Calu3 (cell line): Measurements from ENCODE around the gene SLC17A3. TPM values are rescaled to one million over a fixed set of nuclear protein-coding genes. Genes with fewer than 3 reads are reported as not detected.
A peak's percentile ranks its signal among the peaks of the same experiment; 100 is the strongest.

Experiments used
- Bru-seq: library from RNA; stranded (reverse); fragments of 400-500 nt; gene quantifications from one replicate; lab custom pipeline; 2021; lab: Mats Ljungman, UMichigan
- BruChase-seq, 2 experiments: library from RNA; stranded (reverse); fragments of 400-500 nt; gene quantifications; one replicate each; lab custom pipeline; 2021; lab: Mats Ljungman, UMichigan
- BruUV-seq: library from RNA; stranded (reverse); fragments of 400-500 nt; replicated peaks from 2 replicates; lab custom pipeline; 2021; lab: Mats Ljungman, UMichigan
- CTCF ChIA-PET: fragments of 300-600 bp; sonication (Branson Sonifier 250); formaldehyde crosslinking; loops from one replicate; lab custom pipeline; 2022; ENCODE audit warnings: antibody characterized with exemption; lab: Charles Lee
- DNase-seq: peaks from one replicate; pipeline ENCODE4 v3.0.0; 2022
- H3K27ac Mint-ChIP-seq: one replicate; pipeline ENCODE4 v1.8.0; 2022; ENCODE audit warnings: mixed read lengths; ENCODE audit not compliant: unreplicated experiment
- H3K27me3 Mint-ChIP-seq: one replicate; pipeline ENCODE4 v1.8.0; 2022; ENCODE audit warnings: mixed read lengths; ENCODE audit not compliant: unreplicated experiment
- H3K36me3 Mint-ChIP-seq: one replicate; pipeline ENCODE4 v1.8.0; 2022; ENCODE audit warnings: mild to moderate bottlenecking, moderate library complexity, mixed read lengths; ENCODE audit not compliant: insufficient read depth, unreplicated experiment
- H3K4me1 Mint-ChIP-seq: one replicate; pipeline ENCODE4 v1.8.0; 2022; ENCODE audit warnings: mild to moderate bottlenecking, low read depth, mixed read lengths; ENCODE audit not compliant: unreplicated experiment
- H3K4me3 Mint-ChIP-seq: one replicate; pipeline ENCODE4 v1.8.0; 2022; ENCODE audit warnings: mild to moderate bottlenecking, low read depth, moderate library complexity, mixed read lengths; ENCODE audit not compliant: unreplicated experiment
- H3K9me3 Mint-ChIP-seq: one replicate; pipeline ENCODE4 v1.8.0; 2022; ENCODE audit warnings: low read depth, mixed read lengths; ENCODE audit not compliant: unreplicated experiment
- CTCF ChIP-seq: fragments of 200-600 bp; IDR thresholded peaks from one replicate; pipeline ENCODE4 v1.8.0; 2022; ENCODE audit warnings: antibody characterized with exemption; ENCODE audit not compliant: unreplicated experiment
- intact Hi-C: fragments of 100-400 bp; cut with micrococcal nuclease; formaldehyde crosslinking; loops from one replicate; pipeline ENCODE4 v1.10.0; 2022; ENCODE audit not compliant: unreplicated experiment
- long read RNA-seq: library from polyadenylated mRNA; stranded (forward); transcript quantifications from one replicate; pipeline ENCODE4 v2.0.0, GENCODE V29; 2022
- total RNA-seq: library from RNA; stranded (reverse); gene quantifications from 2 replicates; pipeline ENCODE4 v1.2.3, GENCODE V29; 2022

SLC17A3 gene, protein sequence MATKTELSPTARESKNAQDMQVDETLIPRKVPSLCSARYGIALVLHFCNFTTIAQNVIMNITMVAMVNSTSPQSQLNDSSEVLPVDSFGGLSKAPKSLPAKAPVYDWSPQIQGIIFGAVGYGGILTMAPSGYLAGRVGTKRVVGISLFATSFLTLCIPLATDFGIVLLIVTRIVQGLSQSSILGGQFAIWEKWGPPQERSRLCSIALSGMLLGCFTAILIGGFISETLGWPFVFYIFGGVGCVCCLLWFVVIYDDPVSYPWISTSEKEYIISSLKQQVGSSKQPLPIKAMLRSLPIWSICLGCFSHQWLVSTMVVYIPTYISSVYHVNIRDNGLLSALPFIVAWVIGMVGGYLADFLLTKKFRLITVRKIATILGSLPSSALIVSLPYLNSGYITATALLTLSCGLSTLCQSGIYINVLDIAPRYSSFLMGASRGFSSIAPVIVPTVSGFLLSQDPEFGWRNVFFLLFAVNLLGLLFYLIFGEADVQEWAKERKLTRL
- total RNA-seq (not detected in 2 replicates), Bru-seq, nascent RNA (percentile 7 among the genes with signal in this experiment), BruChase-seq, experiment 1, labeled RNA remaining after a 6-hour chase (not detected), BruChase-seq, experiment 2, labeled RNA remaining after a 2-hour chase (percentile 3 among the genes with signal in this experiment)
- long read RNA-seq: 0 reads

- H3K4me1 Mint-ChIP-seq: peaks cover 31% of the 10 kb centered on the region
- peak; percentile 11 for DNase-seq
- CTCF ChIA-PET: no interaction called here
- H3K4me3 Mint-ChIP-seq: no peak within 1 kb of the TSS
- no peaks in the 10 kb centered on the region for H3K27me3 Mint-ChIP-seq
- intact Hi-C loops: no loop called here
- peak within 1 kb of the TSS; percentile 34 for H3K27ac Mint-ChIP-seq
- no peaks in the 10 kb centered on the region for H3K36me3 Mint-ChIP-seq
- H3K9me3 Mint-ChIP-seq: no peaks in the 10 kb centered on the region
- no TSS peak for BruUV-seq
- no peak for TF ChIP-seq CTCF
Observed at GRCh38 chr6:25874118-25874517, at the start of gene SLC17A3. Gene SLC17A3, minus strand, starts transcription at chr6:25874243. Its CDS starts 5,856 bp downstream, at chr6:25868387.

DNA sequence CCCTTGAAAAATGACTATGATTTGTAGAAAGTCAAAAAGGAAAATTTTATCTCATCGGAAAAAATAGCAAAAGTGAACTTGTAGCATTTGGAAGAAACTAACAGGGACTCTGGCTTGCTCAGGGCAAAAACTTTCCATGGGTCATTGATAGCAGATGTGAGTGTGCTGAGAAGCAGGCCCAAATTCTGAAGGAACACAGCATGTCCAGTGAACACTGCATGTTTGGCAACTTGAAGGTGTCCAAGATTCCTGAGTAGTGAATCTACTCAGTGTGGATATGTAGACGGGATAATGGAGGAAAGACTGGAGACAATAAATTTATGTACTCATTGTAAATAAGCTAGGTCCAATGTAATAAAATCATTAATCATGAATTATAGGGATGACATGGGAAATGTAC is 48.3 kb upstream of the SLC17A3 start:
- Mint-ChIP-seq H3K27me3 (no peaks in the 10 kb centered on the region), H3K4me3 (no peak overlapping the region), H3K9me3 (no peaks in the 10 kb centered on the region), H3K4me1 (no peaks in the 10 kb centered on the region), H3K36me3 (no peaks in the 10 kb centered on the region), H3K27ac (no peak overlapping the region)
- intact Hi-C loops: no loop called here
- no TSS peak for BruUV-seq
- CTCF ChIA-PET: no interaction called here
- DNase-seq: no peak
- no peak for TF ChIP-seq CTCF

GRCh38 chr6:25921525-25922203 is 47.6 kb upstream of the SLC17A3 start:
- H3K27me3 Mint-ChIP-seq: no peaks in the 10 kb centered on the region
- BruUV-seq: no TSS peak
- no peak for TF ChIP-seq CTCF
- no peak overlapping the region for H3K4me3 Mint-ChIP-seq
- H3K9me3 Mint-ChIP-seq: no peaks in the 10 kb centered on the region
- intact Hi-C loops: no loop called here
- no peaks in the 10 kb centered on the region for H3K36me3 Mint-ChIP-seq
- CTCF ChIA-PET: no interaction called here
- H3K4me1 Mint-ChIP-seq: no peaks in the 10 kb centered on the region
- H3K27ac Mint-ChIP-seq: no peak overlapping the region
- no peak for DNase-seq

DNA sequence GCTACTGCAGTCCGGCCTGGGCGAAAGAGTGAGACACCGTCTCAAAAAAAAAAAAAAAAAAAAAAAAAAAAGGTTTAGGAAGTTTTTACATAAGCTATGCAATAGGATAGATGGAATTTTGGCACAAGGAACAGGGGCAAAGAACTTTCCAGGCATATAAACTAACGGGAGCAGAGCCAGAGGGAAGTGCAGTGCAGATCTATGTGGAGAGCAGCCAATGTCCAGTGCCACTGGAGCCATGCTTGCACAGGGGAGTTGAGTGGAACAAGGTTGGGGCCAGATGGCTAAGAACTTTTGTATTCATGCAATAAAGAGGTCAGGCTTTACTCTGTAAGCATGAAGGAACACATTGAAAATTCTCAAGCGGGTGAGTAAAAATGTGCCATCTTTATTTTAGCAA is 45.6 kb upstream of the SLC17A3 start:
- no peaks in the 10 kb centered on the region for H3K4me1 Mint-ChIP-seq
- no peaks in the 10 kb centered on the region for H3K36me3 Mint-ChIP-seq
- H3K27ac Mint-ChIP-seq: no peak overlapping the region
- no TSS peak for BruUV-seq
- H3K4me3 Mint-ChIP-seq: no peak overlapping the region
- no peak for TF ChIP-seq CTCF
- H3K27me3 Mint-ChIP-seq: no peaks in the 10 kb centered on the region
- DNase-seq: no peak
- intact Hi-C loops: no loop called here
- no peaks in the 10 kb centered on the region for H3K9me3 Mint-ChIP-seq
- CTCF ChIA-PET: no interaction called here
